ENCODE results near the gene ATP6V1G1.

GRCh38 chr9:114603248-114603647, 15.7 kb downstream of the ATP6V1G1 start:
- TF ChIP-seq, protein P1, sequence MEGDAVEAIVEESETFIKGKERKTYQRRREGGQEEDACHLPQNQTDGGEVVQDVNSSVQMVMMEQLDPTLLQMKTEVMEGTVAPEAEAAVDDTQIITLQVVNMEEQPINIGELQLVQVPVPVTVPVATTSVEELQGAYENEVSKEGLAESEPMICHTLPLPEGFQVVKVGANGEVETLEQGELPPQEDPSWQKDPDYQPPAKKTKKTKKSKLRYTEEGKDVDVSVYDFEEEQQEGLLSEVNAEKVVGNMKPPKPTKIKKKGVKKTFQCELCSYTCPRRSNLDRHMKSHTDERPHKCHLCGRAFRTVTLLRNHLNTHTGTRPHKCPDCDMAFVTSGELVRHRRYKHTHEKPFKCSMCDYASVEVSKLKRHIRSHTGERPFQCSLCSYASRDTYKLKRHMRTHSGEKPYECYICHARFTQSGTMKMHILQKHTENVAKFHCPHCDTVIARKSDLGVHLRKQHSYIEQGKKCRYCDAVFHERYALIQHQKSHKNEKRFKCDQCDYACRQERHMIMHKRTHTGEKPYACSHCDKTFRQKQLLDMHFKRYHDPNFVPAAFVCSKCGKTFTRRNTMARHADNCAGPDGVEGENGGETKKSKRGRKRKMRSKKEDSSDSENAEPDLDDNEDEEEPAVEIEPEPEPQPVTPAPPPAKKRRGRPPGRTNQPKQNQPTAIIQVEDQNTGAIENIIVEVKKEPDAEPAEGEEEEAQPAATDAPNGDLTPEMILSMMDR (IDR thresholded peaks at IDR 0.05 in 8 of 11, conservative IDR thresholded peaks at IDR 0.05 in 3 of 11), result no peak
- no peak for TF ChIP-seq POLR2A (IDR thresholded peaks at IDR 0.05)
